Stimulated activated CD8-positive, alpha-beta memory T cell treated with anti-CD3 and anti-CD28 coated beads, Interleukin-15, amount 100 ng/mL, for 24 hours (primary cell): ENCODE measurements around the gene NNAT.

Source experiments
- DNase-seq: peaks from one replicate; pipeline ENCODE4 v3.0.0-alpha.2; 2020; ENCODE audit warnings: low read depth

NNAT gene

DNA sequence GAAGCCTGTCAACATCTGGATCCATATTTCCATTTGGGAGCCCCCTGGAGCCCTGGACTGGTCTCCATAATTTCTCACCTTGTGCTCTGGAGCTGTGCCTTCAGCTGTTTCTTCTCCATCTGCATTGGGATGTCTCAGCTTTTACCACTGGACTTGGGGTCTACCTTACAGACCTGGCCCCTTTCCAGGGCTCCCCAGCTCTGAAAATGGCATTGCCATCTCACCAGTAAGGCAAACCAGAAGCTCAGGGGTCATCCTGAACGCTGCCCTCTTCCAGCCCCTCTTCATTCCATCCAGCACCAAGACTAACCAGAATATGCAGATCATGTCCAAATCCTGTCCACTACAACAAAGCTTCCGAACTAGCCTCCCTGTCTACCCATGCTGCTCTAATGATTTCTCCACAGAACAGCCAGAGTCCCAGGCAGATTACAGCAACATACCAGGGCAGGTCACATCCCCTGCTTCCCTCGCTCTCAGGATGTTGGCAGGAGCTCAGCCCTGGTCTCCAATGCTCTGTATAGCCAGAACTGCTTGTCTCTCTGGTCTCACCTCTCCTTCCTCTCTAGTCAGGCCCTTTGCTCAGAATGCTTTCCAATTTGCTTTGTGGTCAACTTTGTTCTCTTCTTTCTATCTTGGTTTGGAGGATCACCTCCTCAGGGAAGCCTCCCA, 17.7 kb upstream of the NNAT start:
- no peak for DNase-seq

DNA sequence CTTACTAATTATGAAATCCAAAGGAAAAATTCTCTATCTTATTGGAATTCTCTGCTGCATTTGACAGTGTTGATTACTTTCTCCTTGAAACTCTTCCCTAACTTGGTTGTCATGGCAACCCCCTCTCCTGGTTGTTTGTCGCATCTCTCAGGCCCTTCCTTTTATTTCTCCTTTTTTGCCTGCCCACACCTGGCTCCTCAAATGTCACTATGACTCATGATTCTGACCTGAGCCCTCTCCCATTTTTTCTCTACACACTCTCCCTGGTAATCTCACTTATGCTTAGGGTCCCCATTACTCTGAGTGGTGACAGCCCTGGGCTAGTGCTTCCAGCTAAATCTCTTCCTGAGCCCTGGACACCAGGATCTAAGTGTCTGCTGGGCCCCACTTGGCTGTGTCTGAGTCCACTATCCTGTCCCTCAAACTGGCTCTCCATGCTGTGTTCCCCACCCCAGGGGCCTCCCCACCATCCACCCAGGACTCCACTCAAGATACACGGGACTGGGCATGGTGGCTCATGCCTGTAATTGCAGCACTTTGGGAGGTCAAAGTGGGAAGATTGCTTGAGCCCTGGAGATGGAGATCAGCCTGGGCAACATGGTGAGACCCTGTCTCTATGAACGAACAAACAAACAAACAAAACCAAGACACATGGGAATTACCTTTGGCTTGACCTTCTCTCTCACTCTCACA, 16.5 kb upstream of the NNAT start:
- no peak for DNase-seq

DNA sequence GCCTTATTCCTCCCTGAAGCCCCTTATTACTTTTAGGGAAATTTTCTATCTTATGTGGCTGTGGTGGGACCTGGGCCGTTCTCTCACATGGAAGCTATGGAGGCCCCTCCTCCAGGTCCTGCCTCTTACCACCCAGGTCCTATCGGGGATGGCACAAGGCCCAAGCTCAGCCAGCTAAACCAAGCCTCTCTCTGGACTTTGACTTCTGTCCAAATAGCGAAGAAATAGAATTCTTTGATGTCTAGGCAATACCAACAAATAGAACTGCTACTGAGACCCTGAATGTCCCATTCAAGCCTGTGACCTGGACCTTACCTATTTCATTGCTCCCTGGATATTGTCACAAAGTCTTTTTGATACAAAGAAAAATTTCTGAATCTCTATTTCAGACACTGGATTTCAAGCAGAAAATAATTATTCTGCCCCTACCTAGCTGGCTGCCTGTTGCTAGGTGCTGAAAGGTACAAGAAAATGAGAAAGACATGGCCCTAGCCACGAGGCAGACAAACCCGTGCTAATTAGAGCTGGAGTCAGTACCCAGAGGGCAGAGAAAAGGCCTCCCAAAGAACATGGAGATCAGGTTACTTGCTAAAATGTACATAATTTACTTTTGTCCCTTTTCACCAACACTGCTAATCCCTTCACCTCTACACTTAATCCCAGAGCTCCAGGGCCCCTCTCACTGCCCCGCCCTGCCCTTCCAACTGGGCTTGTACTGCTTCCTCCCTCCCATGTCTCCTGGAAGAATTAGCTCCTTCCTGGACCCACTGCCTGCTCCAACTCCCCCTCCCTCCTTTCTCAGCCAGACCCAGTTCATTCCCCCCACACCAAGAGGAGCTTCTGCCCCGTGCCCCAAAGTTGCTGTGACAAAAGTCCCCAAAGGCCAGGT, 15.5 kb upstream of the NNAT start:
- no peak for DNase-seq

DNA sequence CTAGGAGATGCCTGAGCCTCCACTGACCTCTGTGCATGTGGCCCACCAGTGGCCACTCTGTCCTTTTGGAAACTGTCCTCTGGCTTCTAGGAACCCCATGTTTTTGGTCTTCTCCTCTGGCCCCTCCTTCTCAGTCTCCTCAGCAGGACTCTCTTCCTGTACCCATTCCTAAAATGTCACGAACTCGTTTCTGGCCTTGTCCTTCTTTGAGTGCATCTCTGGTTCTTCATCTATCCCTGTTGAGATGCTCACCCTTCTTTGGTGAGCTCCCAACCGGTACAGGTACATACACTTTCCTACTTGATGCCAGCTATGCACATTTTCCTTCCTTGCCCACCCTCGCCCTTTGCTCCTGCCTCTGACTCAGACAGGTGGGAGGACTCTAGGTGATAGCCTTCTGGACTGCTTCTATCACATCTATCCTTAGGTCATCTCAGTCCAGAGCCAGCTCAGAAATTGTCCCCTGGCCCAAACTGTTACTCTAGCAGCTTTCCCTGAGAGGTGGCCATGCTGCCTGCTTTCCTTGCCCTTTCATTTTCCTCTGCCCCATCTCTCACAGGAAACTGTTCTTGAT, 14.8 kb upstream of the NNAT start:
- DNase-seq: no peak

DNA sequence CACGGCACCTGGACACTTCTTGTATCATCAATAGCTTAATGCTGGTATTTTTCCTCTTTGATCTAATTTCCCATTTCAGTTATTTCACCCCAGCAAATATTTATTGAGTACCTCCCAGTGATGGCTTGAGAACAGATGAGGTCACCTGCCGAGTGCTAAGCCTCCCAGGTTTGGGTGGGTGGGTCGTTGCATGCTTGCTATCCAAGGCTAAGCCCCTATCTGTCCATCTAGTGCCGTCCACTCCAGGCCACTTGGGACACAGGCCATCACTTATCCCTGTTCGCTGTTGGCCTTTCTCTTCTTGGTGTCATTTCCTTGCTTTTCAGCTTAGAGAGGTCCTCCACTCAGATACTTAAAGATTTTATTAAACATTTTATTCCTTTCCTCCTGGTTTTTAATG, 10.8 kb upstream of the NNAT start:
- no peak for DNase-seq

DNA sequence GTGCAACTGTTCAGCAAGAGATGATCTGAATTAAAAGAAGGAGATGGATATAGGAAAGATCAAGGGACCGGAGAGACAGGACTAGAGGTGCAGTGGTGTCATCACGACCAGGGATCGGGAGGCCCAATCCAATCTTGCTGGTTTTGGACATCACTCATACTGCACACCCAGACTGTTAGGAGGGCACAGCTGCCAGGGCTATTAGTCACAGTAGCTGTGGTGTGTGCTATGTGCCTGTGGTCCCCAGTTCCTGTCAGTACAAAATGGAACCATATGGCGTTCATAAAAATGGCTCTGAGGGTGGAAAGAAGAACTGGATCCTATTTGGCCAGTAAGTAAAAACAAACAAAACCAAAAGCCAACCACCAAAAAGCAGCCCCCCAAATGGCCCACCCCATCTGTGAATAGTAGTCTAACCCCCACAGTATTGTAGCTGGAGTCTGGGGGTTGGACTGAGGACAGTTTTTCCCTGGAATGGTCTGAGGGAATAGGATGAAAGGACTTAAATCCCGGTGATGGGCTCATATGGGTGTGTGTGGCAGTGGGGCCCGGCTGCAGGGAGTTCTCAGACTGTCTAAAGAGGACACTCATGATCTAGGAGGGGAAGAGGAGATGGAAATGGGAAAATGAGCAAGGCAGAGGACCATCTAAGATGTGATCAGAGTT, 9.3 kb upstream of the NNAT start:
- DNase-seq: no peak

DNA sequence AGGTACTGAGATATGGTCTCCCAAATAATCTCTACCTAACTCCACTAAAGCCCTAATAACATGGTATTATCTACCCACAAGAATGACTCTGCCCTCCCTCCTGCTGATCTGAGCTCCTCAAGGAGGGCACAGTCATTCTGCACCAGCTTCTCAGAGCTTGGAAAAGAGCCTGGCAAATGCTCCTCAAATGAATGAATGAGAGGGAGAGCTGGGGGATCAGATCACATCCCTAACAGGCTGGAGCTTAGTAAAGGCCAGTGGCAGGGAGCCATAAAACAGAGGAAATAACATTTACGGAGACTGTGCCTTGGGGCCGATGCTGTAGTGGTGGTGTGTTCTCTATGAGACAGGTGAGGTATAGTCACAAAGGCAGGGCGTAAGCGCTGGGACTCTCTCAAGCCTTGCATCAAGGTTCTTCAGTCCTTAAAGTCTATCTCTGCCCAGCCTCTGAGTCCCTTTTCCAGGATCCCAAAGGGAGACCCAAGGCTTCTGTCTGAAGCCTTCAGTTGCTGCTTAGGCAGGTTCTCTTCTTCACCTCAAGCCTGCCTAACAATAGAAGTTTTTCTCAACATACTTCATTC, 7.2 kb upstream of the NNAT start:
- DNase-seq: no peak

DNA sequence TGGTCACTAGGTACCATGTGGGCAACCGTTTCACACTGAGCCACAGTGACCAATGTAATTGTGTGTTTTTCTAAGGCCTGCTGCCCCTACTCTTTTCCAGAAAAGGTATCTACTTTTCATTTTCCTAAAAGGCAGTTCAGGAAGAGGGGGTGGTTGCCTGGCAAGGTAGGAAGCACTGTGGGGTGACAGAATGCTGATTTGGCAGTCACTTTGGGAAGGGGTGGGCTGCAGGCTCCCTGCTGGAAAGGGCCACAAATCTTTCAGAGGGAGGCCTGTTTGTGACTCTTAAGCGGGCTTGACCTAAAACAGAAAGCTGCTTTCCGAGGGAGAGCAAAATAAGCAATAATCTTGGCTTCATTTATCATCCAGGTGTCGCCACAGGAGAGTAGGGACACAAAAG, 5.2 kb upstream of the NNAT start:
- DNase-seq: no peak

DNA sequence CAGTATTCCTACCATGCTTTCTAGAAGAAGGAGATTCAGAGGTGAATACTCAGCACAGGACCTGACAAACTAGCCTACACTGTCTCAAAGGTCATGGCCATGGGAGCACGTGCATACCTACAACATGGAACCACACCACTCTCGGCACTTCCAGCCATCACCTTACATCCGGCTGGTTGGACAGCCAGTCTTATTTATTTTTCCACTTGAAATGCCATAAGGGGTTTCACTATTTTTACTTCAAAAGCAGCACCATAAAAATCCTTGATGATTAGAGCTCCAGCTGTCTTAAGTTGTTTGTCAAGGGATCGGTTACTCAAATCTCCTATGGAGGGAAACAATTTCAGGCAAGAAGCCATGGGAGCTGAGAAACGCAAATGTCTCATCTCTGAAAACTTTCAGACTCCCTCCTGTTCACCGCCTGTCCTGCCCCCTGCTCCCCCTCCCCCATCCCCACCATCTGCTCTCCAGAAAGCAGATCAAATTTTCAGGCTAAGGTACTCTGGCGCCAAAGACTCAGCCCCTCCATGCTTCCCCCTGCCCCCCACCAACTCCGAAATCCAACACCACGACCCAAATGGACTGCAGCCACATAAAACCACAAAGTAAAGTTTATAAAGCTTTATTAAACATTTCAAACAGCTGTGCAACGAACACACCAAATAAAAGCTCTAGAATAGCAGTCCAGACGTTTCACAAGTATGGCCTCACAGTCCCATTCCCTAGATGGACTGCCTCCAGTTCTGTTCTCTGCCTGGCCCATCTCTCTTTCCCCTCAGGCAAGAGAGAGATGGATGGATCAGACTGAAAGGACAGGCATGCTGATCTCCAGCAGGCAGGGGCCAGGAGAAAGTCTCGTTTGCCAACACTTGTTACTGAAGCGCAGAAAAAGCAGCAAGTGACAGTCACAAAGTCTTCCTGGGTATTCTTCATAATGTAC, 4.0 kb upstream of the NNAT start:
- no peak for DNase-seq

DNA sequence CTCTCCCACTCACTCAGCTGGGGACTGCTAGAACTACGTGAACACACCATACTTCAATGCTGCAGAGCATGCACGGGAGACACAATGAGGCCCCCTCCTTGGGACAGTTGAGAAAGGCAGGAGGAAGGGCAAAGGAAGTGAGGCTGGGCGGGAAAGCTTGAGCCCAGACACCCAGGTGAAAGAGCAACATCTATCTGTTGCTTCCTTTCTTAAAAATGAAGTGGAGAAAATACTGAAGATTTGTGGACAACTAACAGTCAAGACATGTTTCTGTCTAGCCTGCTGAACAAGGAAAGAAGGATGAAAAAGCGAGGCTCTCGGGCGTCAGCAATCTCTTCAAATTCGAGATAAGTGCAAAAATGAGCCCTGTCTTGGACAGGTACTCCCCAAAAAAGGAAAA, 3.0 kb upstream of the NNAT start:
- DNase-seq: no peak

DNA sequence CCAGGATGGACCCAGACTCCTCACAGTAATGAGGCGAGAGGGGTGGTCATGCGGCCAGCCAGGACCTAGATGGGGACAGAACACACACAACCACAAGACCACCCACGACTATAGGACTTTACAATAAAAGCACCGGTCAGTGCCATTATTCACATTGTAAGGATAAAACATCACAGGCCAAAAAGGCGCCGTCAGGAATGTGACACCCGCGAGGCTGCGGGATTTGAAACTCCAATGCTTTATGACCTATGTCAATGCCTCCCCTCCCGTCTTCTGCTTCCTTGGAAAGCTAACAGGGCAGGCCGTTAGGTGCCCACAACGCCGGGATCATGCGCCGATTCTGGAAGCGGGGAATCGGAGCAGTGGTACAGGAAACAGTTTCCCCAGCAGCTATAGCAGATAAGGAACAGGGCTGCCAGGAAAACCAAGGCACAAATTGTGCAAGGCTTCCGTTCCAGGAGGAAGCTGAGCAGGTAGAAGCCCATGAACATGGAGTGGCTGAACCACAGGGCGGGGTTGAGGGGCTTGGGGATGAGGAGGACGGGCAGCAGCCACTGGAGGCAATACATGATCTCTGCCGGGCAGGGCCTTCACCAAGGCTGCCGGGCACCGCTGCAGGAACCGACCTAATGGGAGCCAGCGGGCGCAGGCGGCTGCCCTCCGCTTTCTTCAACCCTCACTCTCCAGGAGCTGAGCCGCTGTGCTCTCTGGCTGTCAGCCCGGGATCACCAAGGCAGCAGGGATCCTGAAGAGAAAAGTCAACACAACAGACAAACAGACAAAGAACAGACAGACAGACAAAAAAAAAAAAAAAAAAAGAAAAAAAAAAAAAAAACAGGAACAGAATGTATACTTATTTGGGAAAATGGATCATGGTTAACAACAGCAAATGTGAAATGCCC, 2.2 kb upstream of the NNAT start:
- no peak for DNase-seq

DNA sequence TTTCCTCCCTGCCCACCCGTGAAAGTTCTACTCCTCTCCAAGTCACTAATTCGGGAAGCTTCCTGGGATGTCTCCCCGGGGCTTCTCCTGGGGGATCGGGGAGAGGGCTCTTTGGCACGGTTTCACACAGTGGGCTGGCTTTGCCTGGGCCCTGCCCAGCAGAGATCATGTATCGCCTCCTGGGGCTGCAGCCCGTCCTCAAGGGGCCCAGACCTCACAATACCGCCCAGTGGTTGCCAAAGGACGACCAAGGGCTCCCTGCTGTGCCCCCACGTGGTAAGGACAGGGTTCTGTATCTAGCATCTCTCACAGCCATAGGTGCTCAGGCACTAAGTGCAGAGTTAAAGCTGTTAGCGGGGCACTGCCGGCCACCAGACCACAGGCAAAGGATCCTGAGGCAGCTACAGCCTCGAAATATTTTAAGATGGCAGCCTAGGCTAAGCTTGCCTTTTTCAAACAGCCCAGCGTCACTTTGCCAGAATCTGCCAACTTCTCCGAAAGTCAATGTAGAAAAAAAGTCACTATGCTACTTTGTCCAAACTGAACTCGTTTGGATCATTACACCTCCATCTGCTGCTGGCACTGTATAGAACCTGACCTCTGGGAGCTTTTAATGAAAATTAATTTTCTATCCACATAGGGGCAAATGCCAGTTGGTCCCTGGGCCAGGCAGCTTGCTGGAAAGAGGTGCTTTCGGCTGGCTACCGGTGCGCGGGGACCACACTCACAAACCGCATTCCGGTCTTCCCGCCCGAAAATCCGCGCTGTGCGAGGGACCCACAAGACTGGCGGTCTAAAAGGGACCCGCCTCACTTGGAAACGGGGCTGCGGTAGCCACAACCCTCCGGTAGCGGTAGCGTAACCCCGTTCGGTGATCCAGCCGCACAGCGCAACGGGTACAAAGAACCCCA, 1.3 kb upstream of the NNAT start:
- DNase-seq: no peak

DNA sequence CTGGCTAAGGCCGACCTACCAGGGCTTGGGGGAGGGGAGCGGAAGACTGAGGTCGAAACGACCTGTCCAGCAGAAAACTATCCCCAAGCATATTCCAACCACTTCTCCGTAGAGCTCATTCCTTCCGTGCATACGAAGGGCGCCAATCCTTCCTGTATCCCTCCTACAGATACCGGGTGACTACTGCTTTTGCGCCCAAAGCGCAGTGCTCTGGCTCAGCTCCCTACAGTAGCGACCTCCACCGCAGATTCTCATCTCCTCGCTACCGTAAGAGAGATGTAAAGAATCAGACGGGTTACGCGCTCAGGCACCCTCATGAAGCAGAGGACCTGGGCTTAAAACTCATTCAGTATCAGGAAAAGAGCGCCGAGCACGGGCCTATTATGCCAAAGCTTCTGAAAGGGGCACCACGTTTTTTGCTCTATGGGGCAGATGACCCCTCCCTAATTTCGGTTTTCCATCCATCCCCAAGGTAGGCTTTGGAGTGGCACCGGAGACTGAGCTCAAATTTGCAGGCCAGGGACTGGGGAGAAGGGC, 563 bp upstream of the NNAT start:
- no peak for DNase-seq

DNA sequence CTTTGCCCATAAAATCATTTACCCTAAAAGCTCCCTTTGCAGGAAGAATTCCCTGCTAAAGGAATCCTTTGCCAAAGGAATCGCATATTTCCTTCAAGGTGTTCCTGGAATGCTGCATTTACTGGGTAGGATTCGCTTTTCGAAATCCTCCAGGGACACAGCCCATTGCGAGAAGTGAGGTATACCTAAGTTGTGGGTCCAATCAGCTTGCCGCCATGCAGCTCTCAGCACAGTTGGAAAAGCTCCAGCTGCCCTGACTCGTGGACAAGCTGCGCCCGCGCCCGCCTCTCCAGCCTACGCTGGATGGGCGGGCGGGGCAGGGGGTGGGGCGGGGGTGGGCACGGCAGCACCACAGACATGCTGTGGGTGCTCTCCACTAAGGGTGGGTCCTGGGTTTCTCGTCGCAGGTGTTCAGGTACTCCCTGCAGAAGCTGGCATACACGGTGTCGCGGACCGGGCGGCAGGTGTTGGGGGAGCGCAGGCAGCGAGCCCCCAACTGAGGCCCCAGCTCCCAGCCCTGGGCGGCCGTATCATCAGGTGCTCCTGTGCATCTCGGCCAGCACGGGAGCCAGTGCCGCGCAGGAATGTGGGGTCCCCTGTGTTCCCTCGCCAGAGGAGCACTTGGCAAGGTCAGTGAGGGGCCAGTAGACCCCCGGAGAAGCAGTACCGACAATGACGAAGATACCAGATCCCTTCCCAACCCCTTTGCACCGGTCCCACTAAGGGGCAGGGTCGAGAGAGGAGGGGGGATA, 1.4 kb downstream of the NNAT start:
- no peak for DNase-seq

DNA sequence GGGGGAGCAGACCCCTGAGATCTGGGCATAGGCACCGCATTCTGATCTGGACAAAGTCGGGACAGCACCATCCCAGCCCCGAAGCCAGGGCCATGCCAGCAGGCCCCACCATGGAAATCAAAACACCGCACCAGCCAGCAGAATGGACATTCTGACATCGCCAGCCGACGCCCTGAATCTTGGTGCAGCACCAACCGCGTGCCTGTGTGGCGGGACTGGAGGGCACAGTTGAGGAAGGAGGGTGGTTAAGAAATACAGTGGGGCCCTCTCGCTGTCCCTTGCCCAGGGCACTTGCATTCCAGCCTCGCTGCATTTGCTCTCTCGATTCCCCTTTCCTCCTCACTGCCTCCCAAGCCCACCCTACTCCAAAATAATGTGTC, 2.0 kb downstream of the NNAT start:
- no peak for DNase-seq

DNA sequence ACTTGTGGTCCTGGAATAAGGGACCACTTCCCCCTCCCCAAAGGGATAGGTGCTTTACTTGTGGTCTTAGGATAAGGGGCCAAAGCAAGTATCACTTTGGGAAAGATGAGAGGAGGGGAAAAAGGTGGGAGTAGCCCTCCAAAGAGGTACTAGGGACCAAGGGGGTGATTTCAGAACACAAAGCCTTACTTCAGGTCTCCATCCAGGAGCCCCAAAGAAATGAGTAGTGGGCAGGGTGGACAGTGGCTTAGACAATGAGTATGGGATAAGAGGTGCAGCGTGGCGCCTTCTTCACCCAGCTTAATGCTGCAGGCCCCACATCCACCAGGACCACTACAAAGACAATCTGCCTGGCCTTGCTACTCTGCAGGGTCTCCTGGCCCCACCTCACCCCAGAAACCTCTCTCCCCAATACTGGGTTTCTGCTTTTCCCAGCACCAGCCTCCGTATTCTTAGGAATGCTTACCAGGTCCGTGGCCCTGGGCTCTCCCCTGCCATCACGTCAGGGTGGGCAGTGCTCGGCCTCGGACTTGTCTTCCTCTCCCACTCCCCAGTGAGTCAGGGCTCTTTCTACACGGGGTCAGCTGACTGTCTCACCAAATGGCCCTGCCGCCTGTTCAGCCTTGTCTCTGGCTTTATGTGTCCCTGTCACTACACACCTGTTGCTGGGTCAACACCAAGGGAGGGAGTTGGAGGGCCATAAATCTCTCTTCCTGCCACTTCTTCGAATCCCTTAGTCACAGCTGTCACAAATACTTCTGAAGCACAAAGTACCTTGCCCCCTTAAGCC, 3.1 kb downstream of the NNAT start:
- DNase-seq: no peak
